Epithelial cell of esophagus (primary cell): ENCODE results near the gene KIF7.

Experiments used
- DNase-seq: peaks from one replicate; pipeline ENCODE4 v3.0.0; 2010; ENCODE audit warnings: low read depth
- H3K4me3 ChIP-seq: 2 replicates; pipeline ENCODE4 v1.5.1; 2011; ENCODE audit warnings: mild to moderate bottlenecking, low read length, control low read depth
- TF ChIP-seq, protein P1 (sequence below): IDR thresholded peaks from 2 replicates; pipeline ENCODE4 v1.5.1; 2011; ENCODE audit warnings: low read depth, mild to moderate bottlenecking, low read length, control low read depth, inconsistent platforms; ENCODE audit not compliant: insufficient read depth; ENCODE audit errors: missing control alignments

Gene KIF7

DNA sequence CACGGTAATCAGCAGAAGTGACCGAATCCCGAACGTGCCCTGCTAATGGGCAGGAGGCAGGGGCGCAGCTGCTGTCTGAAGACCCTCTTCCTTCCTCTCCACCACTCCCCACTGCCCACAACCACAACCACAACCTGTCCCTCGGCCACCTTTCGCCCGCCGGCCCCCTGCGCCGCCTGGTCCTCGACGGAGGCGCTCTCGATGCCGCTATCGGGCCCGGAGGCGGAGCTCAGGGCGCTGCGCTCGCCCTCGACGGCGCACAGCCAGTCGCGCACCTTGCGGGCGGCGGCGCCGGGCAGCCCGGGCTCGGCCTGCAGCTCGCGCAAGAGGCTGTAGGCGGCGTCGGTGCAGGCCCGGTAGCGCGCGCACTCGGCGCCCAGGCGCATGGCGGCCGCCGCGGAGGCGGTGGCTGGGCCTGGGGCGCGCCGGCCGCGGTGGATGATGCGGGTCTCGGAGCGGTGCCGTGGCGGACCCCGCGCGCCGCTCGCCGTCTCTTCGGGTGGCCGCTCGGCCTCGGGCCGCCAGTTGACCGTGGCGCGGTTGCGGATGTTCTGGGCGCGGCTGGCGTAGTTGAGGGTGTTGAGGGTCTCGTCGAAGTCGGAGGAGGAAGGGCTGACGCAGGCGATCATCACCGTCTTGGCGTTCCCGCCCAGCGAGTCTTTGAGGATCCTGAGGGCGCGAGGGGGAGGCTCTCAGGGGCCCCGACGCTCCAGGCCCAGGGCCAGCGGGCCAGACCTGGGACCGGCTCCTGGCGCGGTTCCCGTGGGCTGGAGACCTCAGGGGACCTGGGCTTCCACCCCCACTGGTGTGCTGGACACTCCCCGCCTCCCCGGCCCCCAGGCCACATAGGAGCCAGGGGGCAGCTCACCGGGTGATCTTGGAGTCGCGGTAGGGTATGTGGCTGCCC is 6.9 kb downstream of the KIF7 start:
- no peak overlapping the region for H3K4me3 ChIP-seq
- no peak for DNase-seq
- TF ChIP-seq, protein P1, sequence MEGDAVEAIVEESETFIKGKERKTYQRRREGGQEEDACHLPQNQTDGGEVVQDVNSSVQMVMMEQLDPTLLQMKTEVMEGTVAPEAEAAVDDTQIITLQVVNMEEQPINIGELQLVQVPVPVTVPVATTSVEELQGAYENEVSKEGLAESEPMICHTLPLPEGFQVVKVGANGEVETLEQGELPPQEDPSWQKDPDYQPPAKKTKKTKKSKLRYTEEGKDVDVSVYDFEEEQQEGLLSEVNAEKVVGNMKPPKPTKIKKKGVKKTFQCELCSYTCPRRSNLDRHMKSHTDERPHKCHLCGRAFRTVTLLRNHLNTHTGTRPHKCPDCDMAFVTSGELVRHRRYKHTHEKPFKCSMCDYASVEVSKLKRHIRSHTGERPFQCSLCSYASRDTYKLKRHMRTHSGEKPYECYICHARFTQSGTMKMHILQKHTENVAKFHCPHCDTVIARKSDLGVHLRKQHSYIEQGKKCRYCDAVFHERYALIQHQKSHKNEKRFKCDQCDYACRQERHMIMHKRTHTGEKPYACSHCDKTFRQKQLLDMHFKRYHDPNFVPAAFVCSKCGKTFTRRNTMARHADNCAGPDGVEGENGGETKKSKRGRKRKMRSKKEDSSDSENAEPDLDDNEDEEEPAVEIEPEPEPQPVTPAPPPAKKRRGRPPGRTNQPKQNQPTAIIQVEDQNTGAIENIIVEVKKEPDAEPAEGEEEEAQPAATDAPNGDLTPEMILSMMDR, result no peak

GRCh38 chr15:89647191-89647851 is 7.9 kb downstream of the KIF7 start:
- peak; percentile 54 for DNase-seq
- TF ChIP-seq, protein P1, result peak; percentile 81
- no peak overlapping the region for H3K4me3 ChIP-seq

- H3K4me3 ChIP-seq, result no peak overlapping the region
- DNase-seq, result no peak
- TF ChIP-seq, protein P1, result no peak
Observed at GRCh38 chr15:89646416-89647141, 8.7 kb downstream of the KIF7 start.

DNA sequence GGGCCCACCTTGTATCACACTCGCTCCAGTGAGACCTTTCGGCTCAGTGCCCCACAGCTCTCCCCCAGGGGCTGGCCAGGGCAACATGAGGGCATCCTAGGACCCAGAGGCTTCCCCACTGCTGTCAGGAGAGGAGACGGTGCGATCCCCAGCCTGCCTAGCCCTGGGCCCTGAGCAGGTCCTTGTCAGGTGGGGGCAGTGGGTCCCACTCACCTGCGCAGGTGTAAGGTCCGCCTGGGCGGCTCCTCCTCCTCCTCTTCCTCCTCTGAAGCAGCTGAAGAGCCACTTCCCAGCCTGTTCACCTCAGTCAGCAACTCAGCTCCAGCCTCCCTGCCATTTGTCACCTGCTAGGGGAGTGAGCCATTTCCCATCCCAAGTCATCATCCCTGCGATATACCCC is 9.6 kb downstream of the KIF7 start:
- DNase-seq, result no peak
- H3K4me3 ChIP-seq, result no peak overlapping the region
- TF ChIP-seq, protein P1, result no peak

DNA sequence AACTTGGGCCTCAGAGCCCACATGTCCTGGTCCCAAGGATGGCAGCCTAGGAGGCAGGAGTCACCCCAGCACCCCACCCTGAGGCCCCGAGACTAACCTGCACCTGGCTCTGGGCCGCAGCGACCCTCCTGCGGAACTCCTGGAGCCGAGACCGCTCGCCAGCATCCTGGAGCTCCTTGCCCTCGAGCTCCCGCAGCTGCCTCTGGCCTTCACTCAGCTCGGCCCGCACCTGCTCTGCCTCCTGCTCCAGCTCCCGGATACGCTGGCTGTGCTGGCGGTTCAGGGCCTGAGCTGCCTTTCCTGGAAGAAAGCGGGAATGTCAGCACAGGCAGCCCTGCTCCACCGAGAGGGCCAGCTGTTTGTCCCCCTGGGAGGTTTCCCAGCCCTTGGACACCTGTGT is 13.2 kb downstream of the KIF7 start:
- TF ChIP-seq, protein P1, result no peak
- H3K4me3 ChIP-seq, result no peak overlapping the region
- no peak for DNase-seq

GRCh38 chr15:89641053-89641452 is 14.2 kb downstream of the KIF7 start:
- no peak overlapping the region for H3K4me3 ChIP-seq
- TF ChIP-seq, protein P1, result no peak
- no peak for DNase-seq
